Caco-2 (cell line): ENCODE data around the gene RHBDL3. TPM values are rescaled to one million over a fixed set of nuclear protein-coding genes. Genes with fewer than 3 reads are reported as not detected.
A peak's percentile ranks its signal among the peaks of the same experiment; 100 is the strongest.

Experiments
- BruUV-seq: library from RNA; stranded (reverse); fragments of 400-500 nt; replicated peaks from 2 replicates; lab custom pipeline; 2021; lab: Mats Ljungman, UMichigan
- CTCF ChIA-PET: fragments of 300-600 bp; sonication (Branson Sonifier 250); formaldehyde crosslinking; loops from one replicate; lab custom pipeline; 2022; ENCODE audit warnings: antibody characterized with exemption; lab: Charles Lee
- POLR2A ChIA-PET: fragments of 300-600 bp; sonication (Branson Sonifier 250); formaldehyde crosslinking; loops from one replicate; lab custom pipeline; 2022; ENCODE audit warnings: antibody characterized with exemption; lab: Charles Lee
- DNase-seq, 2 experiments: peaks; one replicate each; pipeline versions ENCODE4 v3.0.0 to v3.0.0-alpha.2; 2020 to 2022
- H3K27me3 ChIP-seq: replicated peaks from 2 replicates; pipeline ENCODE4 v1.6.0; 2011; ENCODE audit warnings: low read length; ENCODE audit not compliant: control insufficient read depth, insufficient read depth
- H3K36me3 ChIP-seq: 2 replicates; pipeline ENCODE4 v1.5.1; 2011; ENCODE audit warnings: low read length; ENCODE audit not compliant: control insufficient read depth, insufficient read depth
- H3K4me1 ChIP-seq: fragments of 250-450 bp; sonication (Bioruptor Pico); 2 replicates; pipeline ENCODE4 v1.5.1; 2020; ENCODE audit warnings: mild to moderate bottlenecking
- H3K4me3 ChIP-seq: 2 replicates; pipeline ENCODE4 v1.5.1; 2011; ENCODE audit warnings: low read depth, mild to moderate bottlenecking, control low read depth, low read length
- H3K9me3 ChIP-seq: fragments of 250-450 bp; sonication (Bioruptor Pico); 2 replicates; pipeline ENCODE4 v1.5.1; 2020; ENCODE audit warnings: mild to moderate bottlenecking, moderate library complexity
- H3K27ac Mint-ChIP-seq: one replicate; pipeline ENCODE4 v1.8.0; 2022; ENCODE audit warnings: mixed read lengths; ENCODE audit not compliant: unreplicated experiment
- H3K27me3 Mint-ChIP-seq: one replicate; pipeline ENCODE4 v1.8.0; 2022; ENCODE audit warnings: mixed read lengths; ENCODE audit not compliant: insufficient read depth, unreplicated experiment
- H3K36me3 Mint-ChIP-seq: one replicate; pipeline ENCODE4 v1.8.0; 2022; ENCODE audit warnings: mild to moderate bottlenecking, mixed read lengths; ENCODE audit not compliant: insufficient read depth, unreplicated experiment
- H3K4me1 Mint-ChIP-seq: one replicate; pipeline ENCODE4 v1.8.0; 2022; ENCODE audit warnings: low read depth, mixed read lengths; ENCODE audit not compliant: unreplicated experiment
- H3K4me3 Mint-ChIP-seq: one replicate; pipeline ENCODE4 v1.8.0; 2022; ENCODE audit warnings: mild to moderate bottlenecking, moderate library complexity, mixed read lengths; ENCODE audit not compliant: unreplicated experiment
- H3K9me3 Mint-ChIP-seq: one replicate; pipeline ENCODE4 v1.8.0; 2022; ENCODE audit warnings: mixed read lengths; ENCODE audit not compliant: unreplicated experiment
- CTCF ChIP-seq, 2 experiments: fragments of 200-600 bp in 1 of 2; IDR thresholded peaks; 1 replicate in 1 of 2; 2 replicates in 1 of 2; pipeline versions ENCODE4 v1.5.1 to v1.8.0; 2011 to 2022; ENCODE audit warnings: antibody characterized with exemption in 1 of 2, control low read depth in 1 of 2, inconsistent platforms in 1 of 2, low read depth in 1 of 2, low read length in 1 of 2, mild to moderate bottlenecking in 1 of 2, moderate library complexity in 1 of 2; ENCODE audit not compliant: insufficient read depth in 1 of 2, severe bottlenecking in 1 of 2, unreplicated experiment in 1 of 2
- intact Hi-C: fragments of 100-400 bp; cut with micrococcal nuclease; formaldehyde crosslinking; loops from one replicate; pipeline ENCODE4 v1.10.0; 2022; ENCODE audit not compliant: unreplicated experiment
- total RNA-seq: library from RNA; stranded (reverse); gene quantifications from 2 replicates; pipeline ENCODE4 v1.2.3, GENCODE V29; 2022

The RHBDL3 gene
- total RNA-seq, 1 experiment from 2014 or later, result not detected

- intact Hi-C loops, result loop anchor here (5.0 kb wide), 1 partner anchor 51 kb away; no protein-coding TSS in a partner anchor
- no peaks in the 10 kb centered on the region for H3K36me3 Mint-ChIP-seq
- DNase-seq, result peak in 1 of 2 experiments; percentile 30
- Histone ChIP-seq H3K36me3 (no peaks in the 10 kb centered on the region), H3K4me1 (peaks cover 4% of the 10 kb centered on the region; the same call in 1 of the 2 replicates), H3K9me3 (no peaks in the 10 kb centered on the region), H3K4me3 (peak overlapping the region; percentile 48), H3K27me3 (peaks cover 6% of the 10 kb centered on the region)
- H3K27ac Mint-ChIP-seq, result no peak overlapping the region
- no peaks in the 10 kb centered on the region for H3K4me1 Mint-ChIP-seq
- no TSS peak for BruUV-seq
- ChIA-PET CTCF (interaction anchor here (0.9 kb wide), 1 partner anchor 14 kb away, joined by 3 read pairs; no protein-coding TSS in a partner anchor), POLR2A (no interaction called here)
- peak overlapping the region; percentile 71 for H3K4me3 Mint-ChIP-seq
- peaks cover 34% of the 10 kb centered on the region for H3K27me3 Mint-ChIP-seq
- no peaks in the 10 kb centered on the region for H3K9me3 Mint-ChIP-seq
- no peak for TF ChIP-seq CTCF (IDR thresholded peaks at IDR 0.05; ENCODE audit: insufficient read depth in 1 of 2, low read depth in 1 of 2, low read length in 1 of 2, severe bottlenecking in 1 of 2, unreplicated experiment in 1 of 2)
Measured at GRCh38 chr17:32266389-32267301, 1.0 kb downstream of the RHBDL3 start.

- ChIA-PET CTCF (interaction anchor here (0.8 kb wide), 1 partner anchor 31 kb away, joined by 3 read pairs; no protein-coding TSS in a partner anchor), POLR2A (no interaction called here)
- H3K4me3 Mint-ChIP-seq, result peak overlapping the region; percentile 71
- Histone ChIP-seq H3K36me3 (no peaks in the 10 kb centered on the region), H3K9me3 (no peaks in the 10 kb centered on the region), H3K27me3 (peaks cover 6% of the 10 kb centered on the region), H3K4me1 (peaks cover 4% of the 10 kb centered on the region; the same call in 1 of the 2 replicates), H3K4me3 (no peak overlapping the region)
- DNase-seq, result no peak
- intact Hi-C loops, result loop anchor here (5.0 kb wide), 1 partner anchor 50 kb away; no protein-coding TSS in a partner anchor
- H3K27ac Mint-ChIP-seq, result no peak overlapping the region
- H3K36me3 Mint-ChIP-seq, result no peaks in the 10 kb centered on the region
- H3K27me3 Mint-ChIP-seq, result peaks cover 34% of the 10 kb centered on the region
- no peaks in the 10 kb centered on the region for H3K4me1 Mint-ChIP-seq
- BruUV-seq, result no TSS peak
- H3K9me3 Mint-ChIP-seq, result no peaks in the 10 kb centered on the region
- TF ChIP-seq CTCF (IDR thresholded peaks at IDR 0.05; ENCODE audit: insufficient read depth in 1 of 2, low read depth in 1 of 2, low read length in 1 of 2, severe bottlenecking in 1 of 2, unreplicated experiment in 1 of 2), result no peak
Measured at GRCh38 chr17:32267690-32268205, 2.1 kb downstream of the RHBDL3 start.

- POLR2A ChIA-PET, result no interaction called here
Measured at GRCh38 chr17:32268734-32269288, 3.2 kb downstream of the RHBDL3 start.

More at GRCh38 chr17:32268734-32269288, 3.2 kb downstream of the RHBDL3 start:
- Mint-ChIP-seq H3K4me1 (no peaks in the 10 kb centered on the region), H3K27ac (no peak overlapping the region), H3K4me3 (no peak overlapping the region), H3K27me3 (peaks cover 31% of the 10 kb centered on the region), H3K9me3 (no peaks in the 10 kb centered on the region), H3K36me3 (no peaks in the 10 kb centered on the region)
- no TSS peak for BruUV-seq
- CTCF ChIA-PET, result no interaction called here
- Histone ChIP-seq H3K4me1 (peaks cover 4% of the 10 kb centered on the region; the same call in 1 of the 2 replicates), H3K9me3 (no peaks in the 10 kb centered on the region), H3K27me3 (peaks cover 6% of the 10 kb centered on the region), H3K4me3 (no peak overlapping the region), H3K36me3 (no peaks in the 10 kb centered on the region)
- DNase-seq, result no peak
- intact Hi-C loops, result loop anchor here (5.0 kb wide), 1 partner anchor 48 kb away; no protein-coding TSS in a partner anchor
- TF ChIP-seq CTCF (IDR thresholded peaks at IDR 0.05; ENCODE audit: insufficient read depth in 1 of 2, low read depth in 1 of 2, low read length in 1 of 2, severe bottlenecking in 1 of 2, unreplicated experiment in 1 of 2), result no peak
